ENCODE results near the gene C16orf86. TPM values are rescaled to one million over a fixed set of nuclear protein-coding genes. Genes with fewer than 3 reads are reported as not detected.
"Not testable (repeated sequence)": the region's sequence is repeated elsewhere in the genome, so short reads cannot be mapped to it uniquely, and the experiment has no call there.

C16orf86 gene
- total RNA-seq, 1 donor from 2014 or later = 2.9 TPM

- no peak for DNase-seq (ENCODE audit: low spot score)
Measured at GRCh38 chr16:67685388-67686112, 18.9 kb downstream of the C16orf86 start.

- not testable (repeated sequence) for DNase-seq (ENCODE audit: low spot score)
Measured at GRCh38 chr16:67693517-67694285, 27.1 kb downstream of the C16orf86 start.

- no peak for DNase-seq (ENCODE audit: low spot score)
Measured at GRCh38 chr16:67694611-67695010, 28.0 kb downstream of the C16orf86 start.

- no peak for DNase-seq (ENCODE audit: low spot score)
Measured at GRCh38 chr16:67697422-67698185, 31.0 kb downstream of the C16orf86 start.

GRCh38 chr16:67699265-67699664, 32.7 kb downstream of the C16orf86 start:
- no peak for DNase-seq (ENCODE audit: low spot score)

GRCh38 chr16:67701420-67701819, 34.8 kb downstream of the C16orf86 start:
- no peak for DNase-seq (ENCODE audit: low spot score)

GRCh38 chr16:67702130-67702529, 35.5 kb downstream of the C16orf86 start:
- DNase-seq (ENCODE audit: low spot score) = no peak

GRCh38 chr16:67703626-67704025, 37.0 kb downstream of the C16orf86 start:
- no peak for DNase-seq (ENCODE audit: low spot score)

GRCh38 chr16:67704110-67704509, 37.5 kb downstream of the C16orf86 start:
- DNase-seq (ENCODE audit: low spot score) = no peak

GRCh38 chr16:67707210-67707609, 40.6 kb downstream of the C16orf86 start:
- no peak for DNase-seq (ENCODE audit: low spot score)

GRCh38 chr16:67707790-67708189, 41.2 kb downstream of the C16orf86 start:
- no peak for DNase-seq (ENCODE audit: low spot score)

- no peak for DNase-seq (ENCODE audit: low spot score)
Measured at GRCh38 chr16:67708368-67708771, 41.8 kb downstream of the C16orf86 start.

- DNase-seq (ENCODE audit: low spot score) = no peak
Measured at GRCh38 chr16:67709050-67709449, 42.4 kb downstream of the C16orf86 start.

GRCh38 chr16:67710607-67711006, 44.0 kb downstream of the C16orf86 start:
- DNase-seq (ENCODE audit: low spot score) = no peak

GRCh38 chr16:67713647-67714273, 47.1 kb downstream of the C16orf86 start:
- DNase-seq (ENCODE audit: low spot score) = no peak

- DNase-seq (ENCODE audit: low spot score) = no peak
Measured at GRCh38 chr16:67714522-67714921, 47.9 kb downstream of the C16orf86 start.

- DNase-seq (ENCODE audit: low spot score) = no peak
Measured at GRCh38 chr16:67716097-67716496, 49.5 kb downstream of the C16orf86 start.

All from mesenteric fat pad (tissue), 1 donor.